Measurements from ENCODE around the gene SSUH2.

Gene SSUH2

GRCh38 chr3:8574040-8574669 lies 70.4 kb downstream of the SSUH2 start:
- Histone ChIP-seq H3K27me3 (ENCODE audit: control insufficient read depth in 1 of 2, insufficient read depth in 2 of 2, low read length in 2 of 2) (no peaks in the 10 kb centered on the region), H3K36me3 (ENCODE audit: insufficient read depth, low read length) (no peaks in the 10 kb centered on the region), H3K9ac (ENCODE audit: low read length) (no peak overlapping the region), H3K27ac (ENCODE audit: low read depth, low read length) (no peak overlapping the region), H3K9me3 (ENCODE audit: low read length) (no peaks in the 10 kb centered on the region), H3K4me1 (ENCODE audit: insufficient read depth, low read length) (no peaks in the 10 kb centered on the region), H3K4me3 (ENCODE audit: low read depth in 1 of 2, low read length in 2 of 2) (no peak overlapping the region)

- Histone ChIP-seq H3K36me3 (ENCODE audit: insufficient read depth, low read length) (no peaks in the 10 kb centered on the region), H3K27ac (ENCODE audit: low read depth, low read length) (no peak overlapping the region), H3K4me1 (ENCODE audit: insufficient read depth, low read length) (no peaks in the 10 kb centered on the region), H3K9ac (ENCODE audit: low read length) (no peak overlapping the region), H3K4me3 (ENCODE audit: low read depth in 1 of 2, low read length in 2 of 2) (no peak overlapping the region), H3K9me3 (ENCODE audit: low read length) (no peaks in the 10 kb centered on the region), H3K27me3 (ENCODE audit: control insufficient read depth in 1 of 2, insufficient read depth in 2 of 2, low read length in 2 of 2) (no peaks in the 10 kb centered on the region)
These were observed 71.2 kb downstream of the SSUH2 start for GRCh38 chr3:8573342-8573926.

GRCh38 chr3:8571256-8571655 lies 73.3 kb downstream of the SSUH2 start:
- Histone ChIP-seq H3K4me3 (ENCODE audit: low read depth in 1 of 2, low read length in 2 of 2) (no peak overlapping the region), H3K9ac (ENCODE audit: low read length) (no peak overlapping the region), H3K36me3 (ENCODE audit: insufficient read depth, low read length) (no peaks in the 10 kb centered on the region), H3K27me3 (ENCODE audit: control insufficient read depth in 1 of 2, insufficient read depth in 2 of 2, low read length in 2 of 2) (no peaks in the 10 kb centered on the region), H3K9me3 (ENCODE audit: low read length) (no peaks in the 10 kb centered on the region), H3K27ac (ENCODE audit: low read depth, low read length) (no peak overlapping the region), H3K4me1 (ENCODE audit: insufficient read depth, low read length) (no peaks in the 10 kb centered on the region)

Measured in muscle layer of colon (tissue), 2 donors.